GM18868 (cell line): Measurements from ENCODE around the gene DUSP21.
"Not testable (repeated sequence)": the region's sequence is repeated elsewhere in the genome, so short reads cannot be mapped to it uniquely, and the experiment has no call there.

Experiments used
- ATAC-seq: cut with Tn5 transposase; IDR thresholded peaks from one replicate; pipeline ENCODE4 v1.9.1; 2021; ENCODE audit warnings: mild to moderate bottlenecking, moderate library complexity; ENCODE audit not compliant: unreplicated experiment

The DUSP21 gene

GRCh38 chrX:44875185-44875489 lies 31.3 kb downstream of the DUSP21 start:
- no peak for ATAC-seq

GRCh38 chrX:44876086-44876485 lies 32.3 kb downstream of the DUSP21 start:
- no peak for ATAC-seq

GRCh38 chrX:44876767-44877166 lies 32.9 kb downstream of the DUSP21 start:
- no peak for ATAC-seq

DNA sequence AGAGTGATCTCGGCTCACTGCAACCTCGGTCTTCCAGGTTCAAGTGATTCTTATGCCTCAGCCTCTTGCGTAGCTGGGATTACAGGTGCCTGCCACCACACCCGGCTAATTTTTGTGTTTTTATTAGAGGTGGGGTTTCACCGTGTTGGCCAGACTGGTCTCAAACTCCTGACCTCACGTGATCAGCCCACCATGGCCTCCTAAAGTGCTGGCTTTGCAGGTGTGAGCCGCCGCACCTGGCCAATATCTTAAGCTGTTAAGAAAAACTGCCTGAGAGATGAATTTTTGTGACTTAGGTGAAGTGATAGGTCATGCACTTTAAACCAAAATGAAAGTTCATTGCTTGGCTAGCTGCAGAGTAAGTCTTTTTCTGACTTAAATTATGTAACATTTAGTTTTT lies 35.0 kb downstream of the DUSP21 start:
- no peak for ATAC-seq

DNA sequence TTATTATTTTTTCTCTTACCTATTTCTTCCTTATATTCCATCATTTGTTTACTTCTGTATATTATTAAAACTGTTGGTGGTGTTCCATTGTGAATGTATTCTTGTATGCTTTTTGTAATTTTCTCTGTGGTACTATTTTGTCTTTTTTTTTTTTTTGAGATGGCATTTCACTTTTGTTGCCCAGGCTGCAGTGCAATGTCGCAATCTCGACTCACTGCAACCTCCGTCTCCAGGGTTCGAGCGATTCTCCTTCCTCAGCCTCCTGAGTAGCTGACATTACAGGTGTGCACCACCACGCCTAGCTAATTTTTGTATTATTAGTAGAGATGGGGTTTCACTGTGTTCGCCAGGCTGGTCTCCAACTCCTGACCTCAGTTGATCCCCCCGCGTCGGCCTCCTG lies 37.7 kb downstream of the DUSP21 start:
- ATAC-seq: no peak

- ATAC-seq: no peak
These were observed 38.8 kb downstream of the DUSP21 start for GRCh38 chrX:44882635-44883034.

DNA sequence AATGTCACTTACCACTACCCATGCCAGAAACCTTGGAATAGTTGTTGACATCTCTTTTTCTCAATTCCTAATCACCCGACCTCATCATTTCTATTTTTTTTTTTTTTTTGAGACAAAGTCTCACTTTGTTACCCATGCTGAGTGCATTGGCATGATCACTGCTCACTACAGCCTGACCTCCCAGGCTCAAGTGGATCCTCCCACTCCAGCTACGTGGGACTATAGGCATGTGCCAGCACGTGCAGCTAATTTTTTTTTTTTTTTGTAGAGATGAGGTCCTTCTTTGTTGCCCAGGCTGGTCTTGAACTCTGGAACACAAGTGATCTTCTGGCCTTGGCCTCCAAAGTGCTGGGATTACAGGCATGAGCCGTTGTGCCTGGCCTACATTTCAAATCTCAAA lies 41.1 kb downstream of the DUSP21 start:
- no peak for ATAC-seq

- ATAC-seq: no peak
These were observed 46.0 kb downstream of the DUSP21 start for GRCh38 chrX:44889824-44890223.

DNA sequence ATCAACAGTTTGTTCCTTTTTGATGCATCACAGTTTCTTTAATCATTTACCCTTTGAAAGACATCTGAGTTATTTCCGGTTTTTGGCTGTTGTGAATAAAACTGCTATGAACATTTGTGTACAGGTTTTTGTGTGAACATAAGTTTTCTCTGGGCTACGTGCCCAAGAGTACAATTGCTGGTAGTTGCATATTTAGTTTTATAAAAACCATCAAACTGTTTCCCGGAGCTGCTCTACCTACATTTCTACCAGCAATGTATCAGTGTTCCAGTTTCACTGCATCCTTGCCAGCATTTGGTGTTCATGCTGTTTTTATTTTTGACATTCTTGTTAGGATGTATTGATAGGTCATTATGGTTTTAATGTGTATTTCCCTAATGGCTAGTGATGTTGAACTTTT lies 46.4 kb downstream of the DUSP21 start:
- ATAC-seq: no peak

GRCh38 chrX:44890687-44891086 lies 46.9 kb downstream of the DUSP21 start:
- ATAC-seq: not testable (repeated sequence)

GRCh38 chrX:44891642-44892041 lies 47.8 kb downstream of the DUSP21 start:
- ATAC-seq: no peak
